H1 (cell line): ENCODE results near the gene ELFN1. TPM values are rescaled to one million over a fixed set of nuclear protein-coding genes. Genes with fewer than 3 reads are reported as not detected.

Experiments
- CTCF ChIA-PET: fragments of 300-600 bp; sonication (Branson Sonifier 250); formaldehyde crosslinking; loops from one replicate; lab custom pipeline; 2021; ENCODE audit not compliant: partially characterized antibody; lab: Charles Lee
- POLR2A ChIA-PET: fragments of 300-600 bp; sonication (Branson Sonifier 250); formaldehyde crosslinking; loops from one replicate; lab custom pipeline; 2021; ENCODE audit warnings: inconsistent platforms; ENCODE audit not compliant: partially characterized antibody; lab: Charles Lee
- DNase-seq, 2 experiments: peaks; one replicate each; pipeline versions ENCODE4 v3.0.0 to v3.0.0-alpha.2; 2010 to 2022; ENCODE audit warnings: low spot score in 2 of 2, low read depth in 1 of 2, mixed read lengths in 1 of 2
- FAIRE-seq: peaks from 2 replicates; lab custom pipeline; 2011; peaks lifted over from hg19 to GRCh38; lab: Jason Lieb, UNC
- H2AFZ ChIP-seq: 2 replicates; pipeline ENCODE4 v1.8.1; 2012; ENCODE audit warnings: low read length, inconsistent platforms
- H2AK5ac ChIP-seq: 2 replicates; pipeline ENCODE4 v1.6.1; 2013; ENCODE audit warnings: low read depth, low read length
- H2BK120ac ChIP-seq: replicated peaks from 2 replicates; pipeline ENCODE3; 2013; ENCODE audit warnings: low read depth, low read length, inconsistent platforms
- H2BK12ac ChIP-seq: 2 replicates; pipeline ENCODE4 v1.6.1; 2013; ENCODE audit warnings: low read depth, low read length
- H2BK15ac ChIP-seq: 2 replicates; pipeline ENCODE4 v1.6.1; 2013; ENCODE audit warnings: low read length
- H2BK20ac ChIP-seq: 2 replicates; pipeline ENCODE4 v1.6.1; 2013; ENCODE audit warnings: low read length
- H2BK5ac ChIP-seq: 2 replicates; pipeline ENCODE4 v1.6.1; 2013; ENCODE audit warnings: low read depth, low read length
- H3K14ac ChIP-seq: 2 replicates; pipeline ENCODE4 v1.6.1; 2013; ENCODE audit warnings: inconsistent platforms; ENCODE audit not compliant: insufficient read length
- H3K18ac ChIP-seq: 2 replicates; pipeline ENCODE4 v1.6.1; 2013; ENCODE audit warnings: low read length; ENCODE audit errors: extremely low read depth
- H3K23ac ChIP-seq: 2 replicates; pipeline ENCODE4 v1.6.1; 2013; ENCODE audit warnings: inconsistent platforms; ENCODE audit not compliant: insufficient read length
- H3K23me2 ChIP-seq: 2 replicates; pipeline ENCODE4 v1.6.1; 2013; ENCODE audit warnings: low read depth, low read length
- H3K27ac ChIP-seq: 2 replicates; pipeline ENCODE4 v1.6.1; 2011; ENCODE audit warnings: low read depth, low read length, inconsistent platforms
- H3K27me3 ChIP-seq, 4 experiments: replicated peaks in 1 of 4; 1 replicate in 1 of 4; 2 replicates in 3 of 4; pipeline versions ENCODE4 v1.6.1 to v1.8.1; 2011 to 2013; ENCODE audit warnings: low read length in 3 of 4, mild to moderate bottlenecking in 3 of 4, inconsistent platforms in 2 of 4, mixed read lengths in 2 of 4, moderate library complexity in 1 of 4; ENCODE audit not compliant: control insufficient read depth in 3 of 4, insufficient read depth in 3 of 4; ENCODE audit errors: extremely low read depth in 1 of 4
- H3K36me3 ChIP-seq, 4 experiments: 2 replicates each; pipeline versions ENCODE4 v1.6.1 to v1.8.1; 2011 to 2013; ENCODE audit warnings: mild to moderate bottlenecking in 4 of 4, low read length in 3 of 4, moderate library complexity in 2 of 4, control low read depth in 1 of 4, inconsistent platforms in 1 of 4; ENCODE audit not compliant: insufficient read depth in 4 of 4, control insufficient read depth in 2 of 4
- H3K4ac ChIP-seq: replicated peaks from 2 replicates; pipeline ENCODE3; 2013; ENCODE audit warnings: low read length, low read depth, mixed read lengths, inconsistent platforms; ENCODE audit not compliant: insufficient read length
- H3K4me1 ChIP-seq, 4 experiments: replicated peaks in 1 of 4; 1 replicate in 1 of 4; 2 replicates in 3 of 4; pipeline versions ENCODE4 v1.6.1 to v1.8.1; 2011 to 2013; ENCODE audit warnings: low read length in 3 of 4, inconsistent platforms in 2 of 4, mixed read lengths in 1 of 4; ENCODE audit not compliant: insufficient read depth in 4 of 4, control insufficient read depth in 3 of 4
- H3K4me2 ChIP-seq, 2 experiments: 2 replicates each; pipeline versions ENCODE4 v1.6.1 to v1.8.1; 2011 to 2013; ENCODE audit warnings: low read depth in 2 of 2, low read length in 2 of 2, control low read depth in 1 of 2, inconsistent platforms in 1 of 2, mild to moderate bottlenecking in 1 of 2; ENCODE audit not compliant: insufficient read depth in 1 of 2
- H3K4me3 ChIP-seq, 4 experiments: fragments of 200-600, 300-600 bp in 1 of 4; sonication (generic), shearing (Covaris generic), sonication (Bioruptor Twin) in 1 of 4; 2 replicates each; pipeline versions ENCODE4 v1.5.1 to v1.8.1; 2011 to 2016; ENCODE audit warnings: low read length in 4 of 4, low read depth in 3 of 4, control low read depth in 2 of 4, inconsistent platforms in 2 of 4, mild to moderate bottlenecking in 2 of 4, mixed read lengths in 1 of 4, moderate library complexity in 1 of 4; ENCODE audit not compliant: insufficient read depth in 2 of 4; ENCODE audit errors: extremely low read depth in 1 of 4
- H3K56ac ChIP-seq: replicated peaks from 2 replicates; pipeline ENCODE3; 2013; ENCODE audit warnings: low read depth, mild to moderate bottlenecking, mixed read lengths, low read length, inconsistent platforms; ENCODE audit not compliant: insufficient read length
- H3K79me1 ChIP-seq: 2 replicates; pipeline ENCODE4 v1.6.1; 2013; ENCODE audit warnings: low read depth, low read length, control low read depth
- H3K79me2 ChIP-seq, 2 experiments: 2 replicates each; pipeline versions ENCODE4 v1.6.1 to v1.8.1; 2012 to 2013; ENCODE audit warnings: low read length in 2 of 2, mild to moderate bottlenecking in 2 of 2, inconsistent platforms in 1 of 2; ENCODE audit not compliant: insufficient read depth in 2 of 2, control insufficient read depth in 1 of 2
- H3K9ac ChIP-seq, 4 experiments: replicated peaks in 1 of 4; 1 replicate in 1 of 4; 2 replicates in 3 of 4; pipeline versions ENCODE4 v1.6.1 to v1.8.1; 2011 to 2013; ENCODE audit warnings: low read depth in 3 of 4, low read length in 3 of 4, control low read depth in 2 of 4, mild to moderate bottlenecking in 2 of 4, moderate library complexity in 2 of 4, inconsistent platforms in 1 of 4; ENCODE audit errors: extremely low read depth in 1 of 4
- H3K9me3 ChIP-seq, 2 experiments: 2 replicates each; pipeline versions ENCODE4 v1.6.1 to v1.8.1; 2012 to 2013; ENCODE audit warnings: mild to moderate bottlenecking in 2 of 2, moderate library complexity in 2 of 2, control low read depth in 1 of 2, inconsistent platforms in 1 of 2, low read depth in 1 of 2, low read length in 1 of 2, mixed read lengths in 1 of 2; ENCODE audit not compliant: insufficient read depth in 2 of 2
- H4K20me1 ChIP-seq, 2 experiments: replicated peaks in 1 of 2; 2 replicates each; pipeline versions ENCODE3 to v1.8.1; 2011 to 2013; ENCODE audit warnings: inconsistent platforms in 2 of 2, low read length in 2 of 2, mild to moderate bottlenecking in 1 of 2; ENCODE audit not compliant: insufficient read depth in 2 of 2, control insufficient read depth in 1 of 2
- H4K5ac ChIP-seq: 2 replicates; pipeline ENCODE4 v1.6.1; 2013; ENCODE audit warnings: low read length, low read depth, mixed read lengths, inconsistent platforms; ENCODE audit not compliant: insufficient read length
- H4K8ac ChIP-seq: 2 replicates; pipeline ENCODE4 v1.8.0; 2013; ENCODE audit warnings: mild to moderate bottlenecking, moderate library complexity, low read length, inconsistent platforms; ENCODE audit not compliant: insufficient read depth; ENCODE audit errors: extremely low read depth
- H4K91ac ChIP-seq: replicated peaks from 2 replicates; pipeline ENCODE3; 2013; ENCODE audit warnings: low read length, mixed read lengths, inconsistent platforms; ENCODE audit not compliant: insufficient read length
- EGR1 ChIP-seq: IDR thresholded peaks from 2 replicates; pipeline ENCODE4 v1.6.1; 2011; ENCODE audit warnings: low read depth, low read length, borderline replicate concordance
- GABPA ChIP-seq: IDR thresholded peaks from 2 replicates; pipeline ENCODE4 v1.6.1; 2011; ENCODE audit warnings: mild to moderate bottlenecking, low read length, moderate library complexity, borderline replicate concordance; ENCODE audit not compliant: insufficient read depth
- JUND ChIP-seq: IDR thresholded peaks from 2 replicates; pipeline ENCODE4 v1.6.1; 2011; ENCODE audit warnings: mild to moderate bottlenecking, improper control_type of control experiment, low read length
- POLR2A ChIP-seq, 2 experiments: IDR thresholded peaks; 1 replicate in 1 of 2; 2 replicates in 1 of 2; pipeline ENCODE4 v1.6.1; 2011; ENCODE audit warnings: low read depth in 2 of 2, low read length in 2 of 2, mild to moderate bottlenecking in 2 of 2; ENCODE audit errors: control extremely low read depth in 1 of 2
- POLR2AphosphoS5 ChIP-seq: IDR thresholded peaks from 2 replicates; pipeline ENCODE4 v1.6.1; 2011; ENCODE audit warnings: low read depth, low read length
- RBBP5 ChIP-seq: IDR thresholded peaks from 2 replicates; pipeline ENCODE4 v1.7.1; 2012; ENCODE audit warnings: low read depth, mild to moderate bottlenecking, inconsistent platforms, low read length, moderate library complexity, borderline replicate concordance
- SIN3A ChIP-seq, 2 experiments: IDR thresholded peaks in 1 of 2; conservative IDR thresholded peaks in 1 of 2; 2 replicates each; pipeline ENCODE4 v1.6.1; 2011 to 2012; ENCODE audit warnings: low read length in 2 of 2, improper control_type of control experiment in 1 of 2, low read depth in 1 of 2, mild to moderate bottlenecking in 1 of 2
- SIRT6 ChIP-seq: IDR thresholded peaks from one replicate; pipeline ENCODE4 v1.7.1; 2012; ENCODE audit warnings: low read length, inconsistent platforms
- SP2 ChIP-seq: IDR thresholded peaks from 2 replicates; pipeline ENCODE4 v1.6.1; 2012; ENCODE audit warnings: mild to moderate bottlenecking, low read length, inconsistent platforms
- TEAD4 ChIP-seq: IDR thresholded peaks from 2 replicates; pipeline ENCODE4 v1.6.1; 2012; ENCODE audit warnings: low read depth, low read length, inconsistent platforms, mixed read lengths
- ZNF274 ChIP-seq: IDR thresholded peaks from 2 replicates; pipeline ENCODE4 v1.7.0; 2012; ENCODE audit warnings: low read length, borderline replicate concordance; ENCODE audit errors: extremely low read depth
- WGBS, 2 experiments: shearing (Covaris generic) in 1 of 2; methylation state at CpG; one replicate each; pipeline versions ENCODE4 v1.1.6 to v1.1.7; 2013 to 2015; ENCODE audit warnings: low lambda C conversion rate in 2 of 2, mixed read lengths in 2 of 2, inconsistent platforms in 1 of 2, low coverage in 1 of 2, missing lambda C conversion rate in 1 of 2; ENCODE audit not compliant: insufficient replicate concordance in 2 of 2, insufficient coverage in 1 of 2, insufficient read length in 1 of 2; ENCODE audit errors: extremely low coverage in 1 of 2, missing lambda C conversion rate in 1 of 2; 5-methylcytosine and 5-hydroxymethylcytosine counted together
- polyA plus RNA-seq, 7 experiments: library from polyadenylated mRNA; depleted of rRNA in 3 of 7; stranded (reverse) in 5 of 7; unstranded in 2 of 7; fragments of >200 nt in 5 of 7; fragments of 200-250 nt in 2 of 7; gene quantifications; 1 replicate in 5 of 7; 2 replicates in 1 of 7; 4 replicates in 1 of 7; pipeline versions ENCODE4 v1.2.1 to v1.2.3, GENCODE V29; 2011 to 2013; ENCODE audit warnings: missing spikeins in 2 of 7, mixed read lengths in 2 of 7
- total RNA-seq: library from RNA; stranded (reverse); fragmentation: NEBNext Ultra II Directional; extraction: Animal tissue kit (Norgen Biotek cat#: 25700); gene quantifications from 2 replicates; pipeline ENCODE4 v1.2.1, GENCODE V29; 2021
- TF ChIP-seq, protein P1 (sequence below): IDR thresholded peaks from 2 replicates; pipeline ENCODE4 v1.6.1; 2011; ENCODE audit warnings: low read depth, mild to moderate bottlenecking, low read length; ENCODE audit not compliant: insufficient read depth

Gene ELFN1
- total and polyA plus RNA-seq, 2 of the 8 experiments (the other 6 are each of a cell fraction or from before 2014, with no cell fraction given): 2.0 to 4.5 TPM

GRCh38 chr7:1752771-1753563 is 82.9 kb downstream of the ELFN1 start:
- FAIRE-seq: no peak
- 92 to 96% methylated on average over 4 to 21 of the region's 21 CpGs for WGBS, 2 experiments
- CTCF ChIA-PET: interaction anchor here (0.6 to 0.7 kb wide), 2 partner anchors 14 to 450 kb away, joined by 3 read pairs; no protein-coding TSS in a partner anchor

More at GRCh38 chr7:1752771-1753563, 82.9 kb downstream of the ELFN1 start:
- no peak overlapping the region for H2BK20ac ChIP-seq
- H3K4me2 ChIP-seq: no peak overlapping the region
- no peak overlapping the region for H2BK12ac ChIP-seq
- H4K91ac ChIP-seq: no peak overlapping the region
- H3K27ac ChIP-seq: no peak overlapping the region
- H3K27me3 ChIP-seq: peaks cover 0 to 8% (median 4%) of the 10 kb centered on the region in 4 experiments; a peak in 4 of 7 replicates
- H3K79me2 ChIP-seq: no peaks in the 10 kb centered on the region
- peaks cover 0 to 3% of the 10 kb centered on the region in 2 experiments for H4K20me1 ChIP-seq
- H4K8ac ChIP-seq: no peak overlapping the region
- POLR2A ChIA-PET: no interaction called here
- no peak overlapping the region for H3K23ac ChIP-seq
- peaks cover 6 to 20% (median 9%) of the 10 kb centered on the region in 4 experiments; a peak in 6 of 7 replicates for H3K4me1 ChIP-seq
- H3K9ac ChIP-seq: no peak overlapping the region
- H3K4me3 ChIP-seq: no peak overlapping the region
- H2AK5ac ChIP-seq: no peak overlapping the region
- DNase-seq: no peak
- no peaks in the 10 kb centered on the region for H3K36me3 ChIP-seq
- H3K56ac ChIP-seq: no peak overlapping the region
- H3K18ac ChIP-seq: no peak overlapping the region
- no peaks in the 10 kb centered on the region for H3K79me1 ChIP-seq
- H3K14ac ChIP-seq: no peak overlapping the region
- H3K23me2 ChIP-seq: peaks cover 3% of the 10 kb centered on the region; the same call in 1 of the 2 replicates
- H2BK120ac ChIP-seq: no peak overlapping the region
- no peak overlapping the region for H3K4ac ChIP-seq
- no peak overlapping the region for H2BK5ac ChIP-seq
- no peak overlapping the region for H2BK15ac ChIP-seq
- no peak overlapping the region for H4K5ac ChIP-seq
- no peaks in the 10 kb centered on the region for H3K9me3 ChIP-seq
- H2AFZ ChIP-seq: no peak overlapping the region
- TF ChIP-seq POLR2AphosphoS5 (no peak), POLR2A (IDR thresholded peaks at IDR 0.05; ENCODE audit: control extremely low read depth in 1 of 2, low read depth in 2 of 2, low read length in 2 of 2) (no peak), SP2 (no peak), TEAD4 (no peak), RBBP5 (no peak), GABPA (no peak), SIRT6 (no peak), ZNF274 (no peak), EGR1 (no peak), JUND (no peak), SIN3A (conservative IDR thresholded peaks at IDR 0.05 in 1 of 2, IDR thresholded peaks at IDR 0.05 in 1 of 2; ENCODE audit: low read depth in 1 of 2, low read length in 2 of 2) (no peak)
- TF ChIP-seq, protein P1, sequence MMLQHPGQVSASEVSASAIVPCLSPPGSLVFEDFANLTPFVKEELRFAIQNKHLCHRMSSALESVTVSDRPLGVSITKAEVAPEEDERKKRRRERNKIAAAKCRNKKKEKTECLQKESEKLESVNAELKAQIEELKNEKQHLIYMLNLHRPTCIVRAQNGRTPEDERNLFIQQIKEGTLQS: no peak
- TF ChIP-seq, all 59 proteins: peak for 0
